ENCODE data around the gene DNAJC2.
"Not testable (repeated sequence)": the region's sequence is repeated elsewhere in the genome, so short reads cannot be mapped to it uniquely, and the experiment has no call there.

The DNAJC2 gene

GRCh38 chr7:103341466-103341865 lies 3.1 kb downstream of the DNAJC2 start:
- DNase-seq, result no peak

GRCh38 chr7:103338864-103339263 lies 5.7 kb downstream of the DNAJC2 start:
- no peak for DNase-seq

- no peak for DNase-seq
Measured at GRCh38 chr7:103336761-103337160, 7.8 kb downstream of the DNAJC2 start.

- no peak for DNase-seq
Measured at GRCh38 chr7:103325744-103326143, 18.8 kb downstream of the DNAJC2 start.

GRCh38 chr7:103317009-103317408 lies 27.6 kb downstream of the DNAJC2 start:
- no peak for DNase-seq

GRCh38 chr7:103316380-103316941 lies 28.1 kb downstream of the DNAJC2 start:
- DNase-seq, result no peak

GRCh38 chr7:103314852-103315251 lies 29.7 kb downstream of the DNAJC2 start:
- no peak for DNase-seq

GRCh38 chr7:103307503-103308231 lies 36.9 kb downstream of the DNAJC2 start:
- DNase-seq, result no peak

- DNase-seq, result no peak
Measured at GRCh38 chr7:103301441-103301840, 43.1 kb downstream of the DNAJC2 start.

- no peak for DNase-seq
Measured at GRCh38 chr7:103299660-103300059, 44.9 kb downstream of the DNAJC2 start.

GRCh38 chr7:103297837-103298179 lies 46.8 kb downstream of the DNAJC2 start:
- DNase-seq, result no peak

GRCh38 chr7:103296901-103297836 lies 47.4 kb downstream of the DNAJC2 start, which contains the start of gene PMPCB:
PMPCB (plus strand) TSS chr7:103297435; CDS start chr7:103297460, 25 bp downstream.
- DNase-seq, result peak; percentile 91

GRCh38 chr7:103293526-103293925 lies 51.0 kb downstream of the DNAJC2 start:
- no peak for DNase-seq

- DNase-seq, result no peak
Measured at GRCh38 chr7:103292122-103292521, 52.4 kb downstream of the DNAJC2 start.

- not testable (repeated sequence) for DNase-seq
Measured at GRCh38 chr7:103282802-103283427, 61.7 kb downstream of the DNAJC2 start.

GRCh38 chr7:103280803-103281155 lies 63.8 kb downstream of the DNAJC2 start:
- DNase-seq, result not testable (repeated sequence)

- DNase-seq, result peak; percentile 85
Measured at GRCh38 chr7:103279963-103280802, 64.4 kb downstream of the DNAJC2 start.

- peak; percentile 10 for DNase-seq
Measured at GRCh38 chr7:103279636-103279962, 65.0 kb downstream of the DNAJC2 start.

GRCh38 chr7:103278195-103278594 lies 66.4 kb downstream of the DNAJC2 start:
- DNase-seq, result not testable (repeated sequence)

- DNase-seq, result not testable (repeated sequence)
Measured at GRCh38 chr7:103274867-103275266, 69.7 kb downstream of the DNAJC2 start.

- DNase-seq, result not testable (repeated sequence)
Measured at GRCh38 chr7:103273374-103273773, 71.2 kb downstream of the DNAJC2 start.

- not testable (repeated sequence) for DNase-seq
Measured at GRCh38 chr7:103266229-103266628, 78.3 kb downstream of the DNAJC2 start.

Measured in activated CD4-positive, alpha-beta T cell treated with anti-CD3 and anti-CD28 coated beads for 1 hour (primary cell).